Fibroblast of lung (primary cell): ENCODE measurements around the gene UCP2. TPM values are rescaled to one million over a fixed set of nuclear protein-coding genes. Genes with fewer than 3 reads are reported as not detected.

Experiments used
- DNase-seq, 2 donors: peaks; one replicate each; pipeline versions ENCODE4 v3.0.0 to v3.0.0-alpha.2; 2010; ENCODE audit warnings: low read depth in 2 of 2
- H2AFZ ChIP-seq: 2 replicates; pipeline ENCODE4 v1.5.1; 2012; ENCODE audit warnings: low read length, control low read depth, inconsistent platforms
- H3K27ac ChIP-seq: 2 replicates; pipeline ENCODE4 v1.5.1; 2011; ENCODE audit warnings: low read length, control low read depth; ENCODE audit not compliant: insufficient read depth
- H3K27me3 ChIP-seq: 2 replicates; pipeline ENCODE4 v1.5.1; 2011; ENCODE audit warnings: mild to moderate bottlenecking, low read length; ENCODE audit not compliant: control insufficient read depth, insufficient read depth
- H3K36me3 ChIP-seq: 2 replicates; pipeline ENCODE4 v1.5.1; 2011; ENCODE audit warnings: low read length; ENCODE audit not compliant: control insufficient read depth, insufficient read depth
- H3K4me1 ChIP-seq: 2 replicates; pipeline ENCODE4 v1.5.1; 2011; ENCODE audit warnings: low read length; ENCODE audit not compliant: control insufficient read depth, insufficient read depth; ENCODE audit errors: extremely low read depth
- H3K4me2 ChIP-seq: 2 replicates; pipeline ENCODE4 v1.5.1; 2011; ENCODE audit warnings: low read length, control low read depth; ENCODE audit not compliant: insufficient read depth; ENCODE audit errors: extremely low read depth
- H3K4me3 ChIP-seq, 4 experiments: fragments of 200-600 bp in 1 of 4; sonication (generic) in 1 of 4; replicated peaks in 1 of 4; 2 replicates each; pipeline ENCODE4 v1.5.1; 2011 to 2016; ENCODE audit warnings: low read length in 4 of 4, low read depth in 3 of 4, mild to moderate bottlenecking in 3 of 4, control low read depth in 2 of 4, inconsistent platforms in 1 of 4, mixed read lengths in 1 of 4; ENCODE audit not compliant: insufficient read depth in 1 of 4; ENCODE audit errors: control extremely low read depth in 1 of 4
- H3K79me2 ChIP-seq: 2 replicates; pipeline ENCODE4 v1.5.1; 2012; ENCODE audit warnings: mild to moderate bottlenecking, low read length, inconsistent platforms; ENCODE audit not compliant: control insufficient read depth, insufficient read depth
- H3K9ac ChIP-seq: 2 replicates; pipeline ENCODE4 v1.5.1; 2011; ENCODE audit warnings: mild to moderate bottlenecking, low read length, control low read depth; ENCODE audit not compliant: insufficient read depth
- H3K9me3 ChIP-seq: 2 replicates; pipeline ENCODE4 v1.5.1; 2012; ENCODE audit warnings: low read depth, low read length; ENCODE audit not compliant: control insufficient read depth, insufficient read depth
- H4K20me1 ChIP-seq: 2 replicates; pipeline ENCODE4 v1.5.1; 2011; ENCODE audit warnings: low read length; ENCODE audit not compliant: control insufficient read depth, insufficient read depth; ENCODE audit errors: extremely low read depth
- CTCF ChIP-seq, 2 donors: IDR thresholded peaks in 1 of 2; conservative IDR thresholded peaks in 1 of 2; 1 replicate in 1 of 2; 2 replicates in 1 of 2; pipeline ENCODE4 v1.5.1; 2011 to 2012; ENCODE audit warnings: low read length in 2 of 2, control low read depth in 1 of 2, inconsistent platforms in 1 of 2, low read depth in 1 of 2, mild to moderate bottlenecking in 1 of 2
- EZH2 ChIP-seq: IDR thresholded peaks from 2 replicates; pipeline ENCODE4 v1.5.1; 2012; ENCODE audit warnings: low read length, control low read depth, mild to moderate bottlenecking; ENCODE audit errors: missing control alignments
- polyA plus RNA-seq, 2 donors: library from polyadenylated mRNA; depleted of rRNA in 1 of 2; stranded (reverse) in 1 of 2; unstranded in 1 of 2; fragments of >200 nt; gene quantifications; 2 replicates each; pipeline ENCODE4 v1.2.1, GENCODE V29; 2011 to 2012; ENCODE audit warnings: missing spikeins in 1 of 2
- total RNA-seq: library from RNA; depleted of rRNA; stranded (reverse); fragments of >200 nt; gene quantifications from 2 replicates; pipeline ENCODE4 v1.2.1, GENCODE V29; 2014

UCP2 gene
- total and polyA plus RNA-seq, 2 donors (not counting 1 experiment from before 2014, with no cell fraction given) = 4.8 to 11.5 TPM

GRCh38 chr11:74000307-74001133 is 17.9 kb upstream of the UCP2 start:
- TF ChIP-seq CTCF (conservative IDR thresholded peaks at IDR 0.05 in 1 of 2, IDR thresholded peaks at IDR 0.05 in 1 of 2; ENCODE audit: low read depth in 1 of 2, low read length in 2 of 2) (no peak), EZH2 (no peak)
- Histone ChIP-seq H3K9ac (no peak overlapping the region), H3K4me1 (no peaks in the 10 kb centered on the region), H3K9me3 (no peaks in the 10 kb centered on the region), H3K27me3 (no peaks in the 10 kb centered on the region), H4K20me1 (no peaks in the 10 kb centered on the region), H3K4me2 (no peak overlapping the region), H3K27ac (no peak overlapping the region), H2AFZ (no peak overlapping the region), H3K4me3 (no peak overlapping the region), H3K36me3 (no peaks in the 10 kb centered on the region), H3K79me2 (no peaks in the 10 kb centered on the region)
- no peak for DNase-seq

GRCh38 chr11:73999581-74000306 is 17.1 kb upstream of the UCP2 start:
- Histone ChIP-seq H3K9ac (no peak overlapping the region), H3K4me3 (no peak overlapping the region), H3K4me2 (no peak overlapping the region), H3K9me3 (no peaks in the 10 kb centered on the region), H3K36me3 (no peaks in the 10 kb centered on the region), H3K27me3 (no peaks in the 10 kb centered on the region), H2AFZ (no peak overlapping the region), H3K27ac (no peak overlapping the region), H3K79me2 (no peaks in the 10 kb centered on the region), H3K4me1 (no peaks in the 10 kb centered on the region), H4K20me1 (no peaks in the 10 kb centered on the region)
- no peak for DNase-seq
- TF ChIP-seq CTCF (conservative IDR thresholded peaks at IDR 0.05 in 1 of 2, IDR thresholded peaks at IDR 0.05 in 1 of 2; ENCODE audit: low read depth in 1 of 2, low read length in 2 of 2) = no peak
- TF ChIP-seq EZH2 = no peak

- H3K4me3 ChIP-seq = no peak overlapping the region
- TF ChIP-seq CTCF (conservative IDR thresholded peaks at IDR 0.05 in 1 of 2, IDR thresholded peaks at IDR 0.05 in 1 of 2; ENCODE audit: low read depth in 1 of 2, low read length in 2 of 2) (no peak), EZH2 (no peak)
- no peaks in the 10 kb centered on the region for H3K79me2 ChIP-seq
- H3K27ac ChIP-seq = no peak overlapping the region
- H3K4me1 ChIP-seq = no peaks in the 10 kb centered on the region
- DNase-seq = no peak
- H4K20me1 ChIP-seq = no peaks in the 10 kb centered on the region
- no peak overlapping the region for H3K9ac ChIP-seq
- no peaks in the 10 kb centered on the region for H3K27me3 ChIP-seq
- no peaks in the 10 kb centered on the region for H3K36me3 ChIP-seq
- no peaks in the 10 kb centered on the region for H3K9me3 ChIP-seq
- no peak overlapping the region for H3K4me2 ChIP-seq
- no peak overlapping the region for H2AFZ ChIP-seq
These were observed 16.4 kb upstream of the UCP2 start for GRCh38 chr11:73998846-73999575.
